Colonic mucosa (tissue), 4 donors: Measurements from ENCODE around the gene MLH3. TPM values are rescaled to one million over a fixed set of nuclear protein-coding genes. Genes with fewer than 3 reads are reported as not detected.
A peak's percentile ranks its signal among the peaks of the same experiment; 100 is the strongest.

Source experiments
- DNase-seq: peaks from one replicate; pipeline ENCODE4 v3.0.0-alpha.2; 2020
- H3K27ac ChIP-seq: fragments of 200-600 bp; one replicate; pipeline ENCODE4 v1.8.0; 2021
- H3K27me3 ChIP-seq: fragments of 200-600 bp; one replicate; pipeline ENCODE4 v1.8.0; 2021
- H3K36me3 ChIP-seq: fragments of 200-600 bp; one replicate; pipeline ENCODE4 v1.8.0; 2021
- H3K4me1 ChIP-seq: fragments of 200-600 bp; one replicate; pipeline ENCODE4 v1.8.0; 2021; ENCODE audit warnings: mild to moderate bottlenecking
- H3K4me3 ChIP-seq: fragments of 200-600 bp; one replicate; pipeline ENCODE4 v1.8.0; 2021
- H3K9ac ChIP-seq, 2 donors: one replicate each; pipeline ENCODE4 v1.7.0; 2013; ENCODE audit warnings: control low read depth in 2 of 2, low read depth in 2 of 2, low read length in 2 of 2
- H3K9me3 ChIP-seq: fragments of 200-600 bp; one replicate; pipeline ENCODE4 v1.8.0; 2021
- CTCF ChIP-seq: fragments of 200-600 bp; IDR thresholded peaks from one replicate; pipeline ENCODE4 v1.8.0; 2022; ENCODE audit warnings: antibody characterized with exemption, mild to moderate bottlenecking
- intact Hi-C: fragments of 100-400 bp; cut with DNase I; formaldehyde crosslinking; loops from one replicate; pipeline ENCODE4 v1.14.1; 2022
- total RNA-seq, 2 donors: library from RNA; stranded (reverse); fragmentation: NEBNext Ultra II Directional in 1 of 2; extraction: Animal tissue kit (Norgen Biotek cat#: 25700) in 1 of 2; gene quantifications; one replicate each; pipeline ENCODE4 v1.2.1, GENCODE V29; 2021
- donor health status: healthy.
- donor health status: DM: no; HTN: no; CAD: no.
- donor health status: DM: no; HTN: no; CAD: no.

MLH3 gene
- total RNA-seq, 2 donors from 2014 or later = 24.2 to 25.9 TPM

- H3K4me3 ChIP-seq = no peak overlapping the region
- no peaks in the 10 kb centered on the region for H3K9me3 ChIP-seq
- H3K4me1 ChIP-seq = peaks cover under 1% of the 10 kb centered on the region
- no peak for DNase-seq
- H3K27me3 ChIP-seq = no peaks in the 10 kb centered on the region
- no peak overlapping the region for H3K27ac ChIP-seq
- intact Hi-C loops = no loop called here
- no peak overlapping the region for H3K9ac ChIP-seq
- H3K36me3 ChIP-seq = no peaks in the 10 kb centered on the region
- no peak for TF ChIP-seq CTCF
Measured at GRCh38 chr14:75046275-75046674, 5.0 kb downstream of the MLH3 start.

- no peaks in the 10 kb centered on the region for H3K36me3 ChIP-seq
- no peaks in the 10 kb centered on the region for H3K9me3 ChIP-seq
- H3K9ac ChIP-seq = no peak overlapping the region
- no peak for TF ChIP-seq CTCF
- intact Hi-C loops = no loop called here
- no peaks in the 10 kb centered on the region for H3K27me3 ChIP-seq
- H3K4me1 ChIP-seq = peaks cover 7% of the 10 kb centered on the region
- H3K4me3 ChIP-seq = no peak overlapping the region
- no peak overlapping the region for H3K27ac ChIP-seq
- DNase-seq = no peak
Measured at GRCh38 chr14:75044752-75045151, 6.5 kb downstream of the MLH3 start.

- intact Hi-C loops = no loop called here
- Histone ChIP-seq H3K9me3 (no peaks in the 10 kb centered on the region), H3K36me3 (no peaks in the 10 kb centered on the region), H3K9ac (no peak overlapping the region), H3K4me3 (no peak overlapping the region), H3K27ac (no peak overlapping the region), H3K27me3 (no peaks in the 10 kb centered on the region), H3K4me1 (peaks cover 7% of the 10 kb centered on the region)
- TF ChIP-seq CTCF = no peak
- no peak for DNase-seq
Measured at GRCh38 chr14:75044322-75044721, 6.9 kb downstream of the MLH3 start.

- Histone ChIP-seq H3K27me3 (no peaks in the 10 kb centered on the region), H3K9me3 (no peaks in the 10 kb centered on the region), H3K36me3 (no peaks in the 10 kb centered on the region), H3K27ac (peak overlapping the region; percentile 53), H3K4me1 (peaks cover 7% of the 10 kb centered on the region), H3K9ac (peak overlapping the region in 1 of 2 donors; percentile 73), H3K4me3 (no peak overlapping the region)
- intact Hi-C loops = no loop called here
- no peak for DNase-seq
- no peak for TF ChIP-seq CTCF
Measured at GRCh38 chr14:75042035-75042434, 9.2 kb downstream of the MLH3 start.

GRCh38 chr14:75041613-75042012 lies 9.7 kb downstream of the MLH3 start:
- peaks cover 7% of the 10 kb centered on the region for H3K4me1 ChIP-seq
- DNase-seq = peak; percentile 59
- no peak for TF ChIP-seq CTCF
- H3K36me3 ChIP-seq = no peaks in the 10 kb centered on the region
- H3K27ac ChIP-seq = peak overlapping the region; percentile 53
- H3K9ac ChIP-seq = peak overlapping the region in 1 of 2 donors; percentile 73
- intact Hi-C loops = no loop called here
- no peaks in the 10 kb centered on the region for H3K9me3 ChIP-seq
- H3K27me3 ChIP-seq = no peaks in the 10 kb centered on the region
- no peak overlapping the region for H3K4me3 ChIP-seq

- H3K9me3 ChIP-seq = no peaks in the 10 kb centered on the region
- peak overlapping the region; percentile 53 for H3K27ac ChIP-seq
- H3K27me3 ChIP-seq = no peaks in the 10 kb centered on the region
Measured at GRCh38 chr14:75040959-75041358, 10.3 kb downstream of the MLH3 start.

More at GRCh38 chr14:75040959-75041358, 10.3 kb downstream of the MLH3 start:
- no peaks in the 10 kb centered on the region for H3K36me3 ChIP-seq
- peaks cover 7% of the 10 kb centered on the region for H3K4me1 ChIP-seq
- DNase-seq = no peak
- no peak for TF ChIP-seq CTCF
- no peak overlapping the region for H3K4me3 ChIP-seq
- intact Hi-C loops = no loop called here
- no peak overlapping the region for H3K9ac ChIP-seq
